Activated CD4-positive, alpha-beta T cell treated with anti-CD3 and anti-CD28 coated beads, Interleukin-2, Interleukin-6, amounts not matched to agents 100 ng/mL and 50 ng/mL, durations not matched to agents 16 hours and 8 hours (primary cell): ENCODE measurements around the gene BSDC1.
"Not testable (repeated sequence)": the region's sequence is repeated elsewhere in the genome, so short reads cannot be mapped to it uniquely, and the experiment has no call there.

Experiments used
- DNase-seq: peaks from one replicate; pipeline ENCODE4 v3.0.0-alpha.2; 2020

BSDC1 gene, protein sequence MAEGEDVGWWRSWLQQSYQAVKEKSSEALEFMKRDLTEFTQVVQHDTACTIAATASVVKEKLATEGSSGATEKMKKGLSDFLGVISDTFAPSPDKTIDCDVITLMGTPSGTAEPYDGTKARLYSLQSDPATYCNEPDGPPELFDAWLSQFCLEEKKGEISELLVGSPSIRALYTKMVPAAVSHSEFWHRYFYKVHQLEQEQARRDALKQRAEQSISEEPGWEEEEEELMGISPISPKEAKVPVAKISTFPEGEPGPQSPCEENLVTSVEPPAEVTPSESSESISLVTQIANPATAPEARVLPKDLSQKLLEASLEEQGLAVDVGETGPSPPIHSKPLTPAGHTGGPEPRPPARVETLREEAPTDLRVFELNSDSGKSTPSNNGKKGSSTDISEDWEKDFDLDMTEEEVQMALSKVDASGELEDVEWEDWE

DNA sequence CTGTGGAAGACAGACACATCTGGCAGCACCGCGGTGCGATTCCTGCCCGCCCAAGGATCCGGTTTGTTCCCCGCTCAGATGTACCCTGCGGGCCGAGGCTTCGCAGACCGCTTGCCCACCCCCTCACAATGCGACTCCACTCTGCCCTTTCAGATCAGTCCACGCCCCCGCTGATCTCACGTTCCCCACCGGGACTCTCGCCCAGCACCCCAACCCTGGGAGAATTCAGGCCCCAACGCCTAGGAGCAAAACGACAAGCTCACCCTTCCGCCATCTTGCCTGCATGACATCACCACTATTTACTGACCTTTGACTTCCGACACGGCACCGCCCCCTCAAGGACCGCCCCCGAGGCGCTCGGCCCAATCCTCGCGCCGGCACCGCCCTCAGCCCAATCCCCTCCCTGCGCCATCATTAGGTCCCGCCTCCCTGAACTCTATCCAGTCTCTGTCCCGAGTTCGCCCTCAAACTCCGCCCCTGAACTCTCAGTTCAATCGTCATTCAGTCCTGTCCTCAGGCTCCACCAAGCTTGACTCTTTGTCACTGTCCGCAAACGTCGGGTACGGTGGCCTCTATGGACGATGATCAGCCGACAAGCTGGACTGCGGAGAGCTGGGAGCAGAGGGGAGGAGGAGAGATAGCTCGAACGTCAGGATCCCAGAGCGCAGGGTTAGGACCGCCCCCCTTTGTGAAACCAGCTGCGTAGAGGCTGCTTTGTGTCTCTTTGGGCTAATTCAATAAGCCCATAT is at the start of gene BSDC1:
BSDC1 (minus strand) TSS at position 301 of the 749 bp plus-strand sequence; CDS start at position 274, 27 bp downstream.
- peak; percentile 99 for DNase-seq

DNA sequence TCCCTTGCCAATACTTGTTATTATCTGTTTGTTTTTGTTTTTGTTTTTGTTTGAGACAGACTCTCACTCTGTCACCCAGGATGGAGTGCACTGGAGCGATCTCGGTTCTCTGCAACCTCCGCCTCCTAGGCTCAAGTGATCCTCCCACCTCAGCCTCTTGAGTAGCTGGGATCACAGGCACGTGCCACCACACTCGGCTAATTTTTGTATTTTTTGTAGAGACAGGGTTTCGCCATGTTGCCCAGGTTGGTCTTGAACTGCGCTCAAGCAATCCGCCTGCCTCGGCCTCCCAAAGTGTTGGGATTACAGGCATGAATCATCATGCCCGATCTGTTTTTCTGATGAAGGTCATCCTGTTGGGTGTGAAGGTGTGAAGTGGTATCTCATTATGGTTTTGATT is 47.2 kb upstream of the BSDC1 start:
- DNase-seq = not testable (repeated sequence)

DNA sequence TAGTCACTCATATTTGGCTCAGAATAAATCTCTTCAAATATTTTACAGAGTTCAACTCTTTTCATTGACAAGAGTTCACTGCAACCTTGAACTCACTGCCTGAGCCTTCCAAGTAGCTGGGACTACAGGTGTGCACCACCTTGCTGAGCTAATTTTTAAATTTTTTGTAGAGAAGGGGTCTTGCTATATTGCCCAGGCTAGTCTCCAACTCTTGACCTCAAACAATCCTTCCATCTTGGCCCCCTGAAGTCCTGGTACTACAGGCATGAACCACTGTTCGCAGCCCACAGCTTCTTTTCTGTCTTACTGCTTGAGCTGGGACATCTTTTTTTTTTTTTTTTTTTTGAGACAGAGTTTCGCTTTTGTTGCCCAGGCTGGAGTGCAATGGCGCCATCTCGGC is 44.5 kb upstream of the BSDC1 start:
- DNase-seq = not testable (repeated sequence)

GRCh38 chr1:32438136-32438535 is 43.9 kb upstream of the BSDC1 start:
- no peak for DNase-seq

GRCh38 chr1:32431736-32432400 is 37.6 kb upstream of the BSDC1 start:
- no peak for DNase-seq

DNA sequence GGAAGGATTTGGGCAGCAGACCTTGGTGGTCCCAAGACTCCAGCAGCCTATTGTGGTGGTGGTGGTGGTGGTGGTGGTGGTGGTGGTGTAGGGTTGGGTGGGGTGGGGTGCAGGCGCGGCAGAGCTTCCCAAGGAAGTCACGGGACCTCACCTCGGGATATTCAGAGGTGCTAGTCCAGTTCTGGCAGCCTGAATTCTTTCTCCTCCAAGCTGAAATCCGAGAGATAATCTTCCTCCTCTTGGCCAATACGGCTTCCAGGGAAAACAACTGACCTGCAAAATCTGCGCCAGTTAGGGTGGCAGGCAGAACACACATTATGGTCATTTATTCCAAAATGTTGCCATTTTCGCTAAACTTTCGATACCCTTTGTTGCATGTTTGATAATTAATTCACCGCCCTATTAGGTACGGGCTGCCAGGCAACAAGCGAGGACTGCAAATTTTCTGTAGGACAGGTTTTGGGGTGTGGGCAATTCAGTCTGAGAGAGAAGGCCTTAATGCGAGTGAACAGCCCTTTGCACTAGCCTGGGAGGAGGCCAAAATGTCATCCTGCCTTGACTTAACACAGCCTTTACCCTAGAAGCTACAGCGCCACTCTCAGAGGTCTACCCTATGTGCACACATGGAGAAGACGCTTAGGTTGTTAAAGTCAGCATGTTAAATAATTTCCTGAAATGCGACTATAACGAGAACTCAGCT is 33.2 kb upstream of the BSDC1 start:
- DNase-seq = no peak

DNA sequence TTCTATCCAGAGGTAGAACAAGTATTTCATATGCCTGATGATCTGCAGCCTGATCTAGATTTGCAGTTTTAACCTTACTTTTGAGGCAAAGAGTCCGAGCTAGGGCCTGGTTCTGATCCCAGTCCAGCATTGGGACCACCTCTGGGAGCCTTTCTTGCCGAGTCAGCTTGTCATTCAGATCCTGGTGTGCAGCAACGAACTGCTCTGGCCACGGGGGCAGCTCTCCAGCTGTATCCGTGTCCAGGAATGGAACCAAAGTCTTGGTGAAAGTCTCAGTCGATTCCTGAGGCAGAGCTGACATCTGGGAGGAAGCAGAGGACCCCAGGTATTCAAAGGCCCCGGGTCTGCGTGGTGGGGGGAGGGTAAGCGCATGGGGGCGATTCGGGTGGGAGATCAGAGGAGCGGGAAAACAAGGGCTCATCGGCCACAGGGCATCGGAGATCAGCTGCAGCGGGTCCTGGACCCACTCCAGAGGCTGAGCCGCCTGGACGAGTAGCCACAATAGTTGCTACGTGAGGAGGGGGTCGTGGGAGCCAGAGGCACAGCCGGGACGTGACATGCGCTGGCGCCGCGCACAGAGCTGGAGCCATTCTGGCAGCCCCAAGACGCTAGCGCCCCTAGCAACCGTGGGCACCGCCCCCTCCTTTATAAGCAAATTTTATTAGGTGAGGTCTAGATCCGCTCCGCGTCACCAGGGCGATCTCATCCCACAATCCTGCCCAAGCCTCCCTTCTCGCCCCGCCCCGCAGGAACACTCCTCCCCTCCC is 32.4 kb upstream of the BSDC1 start:
- no peak for DNase-seq

- no peak for DNase-seq
Observed at GRCh38 chr1:32421775-32422174, 27.5 kb upstream of the BSDC1 start.

DNA sequence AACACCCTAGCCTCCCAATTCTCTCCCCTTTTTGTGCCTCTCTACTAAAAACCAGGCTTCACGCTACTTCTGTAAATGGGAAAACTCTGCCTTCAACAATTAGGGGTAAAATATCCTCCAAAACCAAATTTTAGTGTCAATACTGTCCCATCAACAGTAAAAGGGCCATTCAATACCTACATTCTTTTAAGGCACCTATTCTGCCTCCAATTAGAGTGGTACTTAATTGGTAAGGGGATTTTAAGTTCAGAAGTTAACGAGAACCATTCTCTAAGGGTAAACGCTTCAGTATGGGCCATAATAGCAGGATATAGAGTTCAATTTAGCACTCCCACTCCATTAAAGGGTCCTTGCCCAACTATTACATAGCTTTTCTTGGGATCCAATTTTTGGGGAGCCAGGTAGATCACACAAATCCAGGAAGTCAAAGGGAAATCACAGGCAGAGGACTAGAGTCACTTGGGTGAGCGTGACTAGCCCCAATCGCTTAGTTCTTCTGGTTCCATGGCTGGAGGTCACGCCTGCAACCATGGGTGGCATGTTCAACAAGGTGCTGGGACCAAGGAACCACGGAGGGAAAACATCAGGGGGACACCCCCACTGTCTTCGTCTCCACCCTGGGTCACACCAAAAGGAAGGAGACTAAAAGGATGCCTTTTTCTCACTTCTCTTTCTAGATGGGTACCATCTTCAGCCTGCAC is 20.1 kb upstream of the BSDC1 start:
- no peak for DNase-seq

DNA sequence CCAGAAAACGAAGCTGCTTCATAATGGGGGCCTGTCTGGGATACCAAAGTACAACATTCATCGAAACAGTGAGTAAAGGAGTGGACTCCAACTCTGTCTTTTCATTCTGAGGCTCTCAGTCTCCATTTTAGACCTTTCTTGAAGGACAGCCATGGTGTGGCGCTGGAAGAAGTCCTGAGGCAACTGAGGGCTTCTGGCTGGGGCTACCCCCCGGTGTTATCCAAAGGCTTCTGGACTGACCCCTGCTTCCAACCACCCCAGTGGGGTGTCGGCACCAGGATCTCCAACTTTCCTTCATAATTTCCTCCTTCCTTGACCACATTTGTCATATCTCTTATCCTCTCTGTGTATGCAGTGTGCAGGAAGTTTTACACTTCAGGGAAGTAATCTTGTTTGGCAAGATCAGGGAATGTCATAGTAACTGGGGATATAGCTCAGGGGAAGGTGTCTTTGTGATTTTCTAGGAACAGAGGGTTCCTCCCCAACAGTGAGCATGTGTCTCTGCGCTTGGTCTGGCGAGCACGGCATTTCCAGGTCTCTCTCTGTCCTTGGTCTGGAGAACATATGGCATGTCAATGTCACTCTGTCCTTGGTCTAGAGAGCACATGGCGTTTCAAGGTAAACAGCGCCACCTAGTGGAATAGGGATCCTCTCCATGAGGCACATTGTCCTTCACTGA is 19.4 kb upstream of the BSDC1 start:
- DNase-seq = peak; percentile 88

- no peak for DNase-seq
Observed at GRCh38 chr1:32411261-32411660, 17.0 kb upstream of the BSDC1 start.

- no peak for DNase-seq
Observed at GRCh38 chr1:32406629-32407111, 12.4 kb upstream of the BSDC1 start.

DNA sequence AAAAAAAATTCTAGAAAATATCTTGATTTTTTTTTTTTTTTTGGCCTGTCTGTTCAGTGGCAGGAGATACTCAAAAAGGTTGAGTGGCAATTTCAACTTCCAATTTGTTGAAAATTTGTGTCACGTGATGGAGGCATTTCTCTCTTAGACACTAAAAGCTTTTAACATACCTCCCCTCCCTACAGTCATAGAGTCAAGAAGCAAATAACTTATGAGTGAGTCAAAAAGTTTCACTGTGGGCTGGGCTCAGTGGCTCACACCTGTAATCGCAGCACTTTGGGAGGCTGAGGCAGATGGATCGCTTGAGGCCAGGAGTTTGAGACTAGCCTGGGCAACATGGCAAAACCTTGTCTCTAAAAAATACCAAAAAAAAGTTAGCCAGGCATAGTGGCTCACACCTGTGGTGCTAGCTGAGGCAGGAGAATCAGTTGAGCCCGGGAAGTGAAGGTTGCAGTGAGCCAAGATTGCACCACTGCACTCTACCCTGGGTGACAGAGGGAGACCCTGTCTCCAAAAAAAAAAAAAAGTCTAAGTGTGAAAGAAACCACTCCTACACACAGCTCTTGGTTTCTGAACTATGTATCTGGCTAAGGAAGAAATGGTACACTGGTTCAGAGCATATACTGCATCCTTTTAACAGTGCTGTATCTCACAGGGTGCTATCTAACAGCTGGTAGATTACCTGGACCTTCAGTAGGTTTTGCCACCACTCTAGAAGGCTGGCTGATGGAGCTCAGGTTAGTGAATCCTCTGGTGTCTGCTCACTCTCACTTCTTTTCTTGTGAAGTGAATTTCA is 11.6 kb upstream of the BSDC1 start:
- DNase-seq = no peak

GRCh38 chr1:32404946-32405345 is 10.7 kb upstream of the BSDC1 start:
- no peak for DNase-seq

- DNase-seq = peak; percentile 62
Observed at GRCh38 chr1:32400876-32401631, 6.8 kb upstream of the BSDC1 start.

DNA sequence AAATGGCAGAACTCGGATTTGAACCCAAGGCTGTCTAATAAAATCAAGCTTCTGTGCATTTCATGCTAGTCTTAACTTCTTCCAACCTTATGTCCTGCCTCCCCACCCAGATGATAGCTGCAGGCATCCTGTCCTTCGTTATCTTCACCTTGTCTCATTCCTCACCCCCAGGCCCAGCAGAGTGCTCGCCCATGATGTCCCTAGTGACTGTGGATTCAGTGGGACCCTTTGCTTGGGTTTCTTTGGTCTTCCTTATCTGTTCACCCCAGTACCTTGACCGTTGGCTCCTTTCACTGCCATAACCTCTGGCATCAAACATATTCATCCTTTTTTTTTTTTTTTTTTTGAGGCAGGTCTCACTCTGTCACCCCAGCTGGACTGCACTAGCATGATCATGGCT is 5.6 kb upstream of the BSDC1 start:
- DNase-seq = no peak

- no peak for DNase-seq
Observed at GRCh38 chr1:32398401-32398800, 4.2 kb upstream of the BSDC1 start.

- DNase-seq = not testable (repeated sequence)
Observed at GRCh38 chr1:32396524-32396923, 2.3 kb upstream of the BSDC1 start.

DNA sequence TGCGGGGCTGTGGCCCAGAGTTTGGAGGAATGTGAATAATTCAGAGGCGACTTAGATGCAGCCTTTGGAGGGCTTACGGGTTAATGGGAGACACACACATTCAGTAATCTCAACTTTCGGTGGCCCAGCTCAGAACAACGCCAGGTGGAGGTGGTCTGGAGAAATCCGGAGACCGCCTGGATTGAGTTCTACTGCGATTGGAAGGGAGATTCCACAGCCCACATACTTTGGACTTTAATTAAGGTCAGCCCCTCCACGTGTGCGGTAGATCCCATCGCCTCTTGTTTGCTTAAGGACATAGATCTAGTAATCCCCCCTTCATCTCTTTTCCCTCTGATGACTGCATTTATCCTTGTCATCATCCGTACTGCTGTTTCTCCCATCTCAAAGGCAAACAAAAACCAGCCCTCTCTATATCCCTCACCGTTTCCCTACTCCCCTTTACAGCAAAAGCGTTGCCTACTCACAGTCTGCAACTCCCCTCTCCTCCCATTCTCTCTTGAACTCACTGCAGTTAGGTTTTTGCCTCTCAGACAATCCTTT is 720 bp upstream of the BSDC1 start:
- DNase-seq = no peak
